Raji (cell line): ENCODE measurements around the gene SLC13A3.

Source experiments
- POLR2A ChIP-seq: IDR thresholded peaks from 2 replicates; pipeline ENCODE4 v1.6.1; 2011; ENCODE audit warnings: low read depth, low read length, control low read depth; ENCODE audit not compliant: insufficient read depth

Gene SLC13A3

GRCh38 chr20:46572790-46573189 lies 78.5 kb downstream of the SLC13A3 start:
- TF ChIP-seq POLR2A: no peak

GRCh38 chr20:46572153-46572552 lies 79.1 kb downstream of the SLC13A3 start:
- TF ChIP-seq POLR2A: no peak

GRCh38 chr20:46571418-46571817 lies 79.8 kb downstream of the SLC13A3 start:
- TF ChIP-seq POLR2A: no peak

GRCh38 chr20:46570956-46571355 lies 80.3 kb downstream of the SLC13A3 start:
- TF ChIP-seq POLR2A: no peak

- no peak for TF ChIP-seq POLR2A
Measured at GRCh38 chr20:46569961-46570360, 81.3 kb downstream of the SLC13A3 start.

- TF ChIP-seq POLR2A: no peak
Measured at GRCh38 chr20:46568570-46569129, 82.6 kb downstream of the SLC13A3 start.

GRCh38 chr20:46566125-46566524 lies 85.1 kb downstream of the SLC13A3 start:
- TF ChIP-seq POLR2A: no peak

GRCh38 chr20:46564241-46564957 lies 86.9 kb downstream of the SLC13A3 start:
- TF ChIP-seq POLR2A: no peak

- no peak for TF ChIP-seq POLR2A
Measured at GRCh38 chr20:46563860-46564221, 87.4 kb downstream of the SLC13A3 start.

- no peak for TF ChIP-seq POLR2A
Measured at GRCh38 chr20:46563170-46563859, 87.9 kb downstream of the SLC13A3 start.

GRCh38 chr20:46562373-46563169 lies 88.7 kb downstream of the SLC13A3 start:
- TF ChIP-seq POLR2A: no peak

- no peak for TF ChIP-seq POLR2A
Measured at GRCh38 chr20:46562009-46562372, 89.3 kb downstream of the SLC13A3 start.

- TF ChIP-seq POLR2A: no peak
Measured at GRCh38 chr20:46559685-46560440, 91.4 kb downstream of the SLC13A3 start.

GRCh38 chr20:46559001-46559400 lies 92.3 kb downstream of the SLC13A3 start:
- no peak for TF ChIP-seq POLR2A

GRCh38 chr20:46558511-46558959 lies 92.7 kb downstream of the SLC13A3 start:
- no peak for TF ChIP-seq POLR2A
